AG04450 (cell line): ENCODE results near the gene C1orf21. TPM values are rescaled to one million over a fixed set of nuclear protein-coding genes. Genes with fewer than 3 reads are reported as not detected.

Source experiments
- CTCF ChIA-PET: fragments of 300-600, 350-600 bp; formaldehyde crosslinking; extraction: SDS; loops from one replicate; lab custom pipeline; 2022; ENCODE audit warnings: antibody characterized with exemption, inconsistent platforms; lab: Charles Lee
- POLR2A ChIA-PET: fragments of 350-600 bp; formaldehyde crosslinking; extraction: SDS; loops from one replicate; lab custom pipeline; 2021; ENCODE audit warnings: antibody characterized with exemption, inconsistent platforms; lab: Yijun Ruan, JAX
- DNase-seq: peaks from one replicate; pipeline ENCODE4 v3.0.0-alpha.2; 2011; ENCODE audit warnings: low read depth, low spot score
- H3K27ac ChIP-seq: one replicate; pipeline ENCODE4 v1.5.1; 2012; ENCODE audit warnings: low read depth, low read length, control low read depth
- H3K27me3 ChIP-seq: one replicate; pipeline ENCODE4 v1.6.0; 2012; ENCODE audit warnings: low read length; ENCODE audit not compliant: control insufficient read depth, insufficient read depth
- H3K4me3 ChIP-seq: 2 replicates; pipeline ENCODE4 v1.5.1; 2011; ENCODE audit warnings: mild to moderate bottlenecking, low read depth, low read length, control low read depth
- H3K9me3 ChIP-seq: 2 replicates; pipeline ENCODE4 v1.5.1; 2012; ENCODE audit warnings: low read length; ENCODE audit not compliant: control insufficient read depth, insufficient read depth
- CTCF ChIP-seq: IDR thresholded peaks from 2 replicates; pipeline ENCODE4 v1.5.1; 2011; ENCODE audit warnings: low read depth, low read length, control low read depth, inconsistent platforms
- polyA plus RNA-seq: library from polyadenylated mRNA; depleted of rRNA; stranded (reverse); fragments of >200 nt; gene quantifications from 2 replicates; pipeline ENCODE4 v1.2.3, GENCODE V29; 2011

C1orf21 gene
- polyA plus RNA-seq, 1 experiment, result 29.5 TPM

- Histone ChIP-seq H3K27me3 (no peaks in the 10 kb centered on the region), H3K27ac (no peak overlapping the region), H3K4me3 (no peak overlapping the region), H3K9me3 (no peaks in the 10 kb centered on the region)
- POLR2A ChIA-PET, result no interaction called here
- no peak for DNase-seq
- no peak for TF ChIP-seq CTCF
- CTCF ChIA-PET, result interaction anchor here (1.9 kb wide), 1 partner anchor 106 kb away, joined by 6 read pairs; no protein-coding TSS in a partner anchor
These were observed 170.9 kb downstream of the C1orf21 start for GRCh38 chr1:184557423-184558347.

GRCh38 chr1:184558691-184559090, 171.9 kb downstream of the C1orf21 start:
- H3K4me3 ChIP-seq, result no peak overlapping the region
- no peak for TF ChIP-seq CTCF
- H3K27ac ChIP-seq, result no peak overlapping the region
- no peak for DNase-seq
- ChIA-PET CTCF (interaction anchor here (1.3 kb wide), 1 partner anchor 317 kb away, joined by 3 read pairs; no protein-coding TSS in a partner anchor), POLR2A (interaction anchor here (0.6 kb wide), 1 partner anchor 50 kb away, joined by 5 read pairs; no protein-coding TSS in a partner anchor)
- no peaks in the 10 kb centered on the region for H3K9me3 ChIP-seq
- no peaks in the 10 kb centered on the region for H3K27me3 ChIP-seq

GRCh38 chr1:184559117-184559713, 172.4 kb downstream of the C1orf21 start:
- Histone ChIP-seq H3K27ac (no peak overlapping the region), H3K9me3 (no peaks in the 10 kb centered on the region), H3K27me3 (no peaks in the 10 kb centered on the region), H3K4me3 (no peak overlapping the region)
- CTCF ChIA-PET, result interaction anchor here (0.7 to 1.3 kb wide), 2 partner anchors 113 to 317 kb away, joined by 3 read pairs; no protein-coding TSS in a partner anchor
- no peak for DNase-seq
- POLR2A ChIA-PET, result interaction anchor here (0.6 kb wide), 1 partner anchor 50 kb away, joined by 5 read pairs; no protein-coding TSS in a partner anchor
- TF ChIP-seq CTCF, result no peak

GRCh38 chr1:184562806-184563205, 176.0 kb downstream of the C1orf21 start:
- ChIA-PET CTCF (interaction anchor here (0.6 to 1.9 kb wide), 10 partner anchors 9 to 492 kb away, joined by 3 to 10 read pairs (median 5); partner anchors contain the start of gene C1orf21), POLR2A (interaction anchor here (0.7 kb wide), 1 partner anchor 176 kb away, joined by 3 read pairs; the partner anchor contains the start of gene C1orf21)
- H3K9me3 ChIP-seq, result no peaks in the 10 kb centered on the region
- TF ChIP-seq CTCF, result no peak
- H3K4me3 ChIP-seq, result no peak overlapping the region
- no peak overlapping the region for H3K27ac ChIP-seq
- no peak for DNase-seq
- H3K27me3 ChIP-seq, result no peaks in the 10 kb centered on the region
